Colonic mucosa (tissue), 4 donors: ENCODE measurements around the gene ATP5F1B. TPM values are rescaled to one million over a fixed set of nuclear protein-coding genes. Genes with fewer than 3 reads are reported as not detected.

Source experiments
- DNase-seq: peaks from one replicate; pipeline ENCODE4 v3.0.0-alpha.2; 2020
- H3K27ac ChIP-seq: fragments of 200-600 bp; one replicate; pipeline ENCODE4 v1.8.0; 2021
- H3K27me3 ChIP-seq: fragments of 200-600 bp; one replicate; pipeline ENCODE4 v1.8.0; 2021
- H3K36me3 ChIP-seq: fragments of 200-600 bp; one replicate; pipeline ENCODE4 v1.8.0; 2021
- H3K4me1 ChIP-seq: fragments of 200-600 bp; one replicate; pipeline ENCODE4 v1.8.0; 2021; ENCODE audit warnings: mild to moderate bottlenecking
- H3K4me3 ChIP-seq: fragments of 200-600 bp; one replicate; pipeline ENCODE4 v1.8.0; 2021
- H3K9ac ChIP-seq, 2 donors: one replicate each; pipeline ENCODE4 v1.7.0; 2013; ENCODE audit warnings: control low read depth in 2 of 2, low read depth in 2 of 2, low read length in 2 of 2
- H3K9me3 ChIP-seq: fragments of 200-600 bp; one replicate; pipeline ENCODE4 v1.8.0; 2021
- intact Hi-C: fragments of 100-400 bp; cut with DNase I; formaldehyde crosslinking; loops from one replicate; pipeline ENCODE4 v1.14.1; 2022
- total RNA-seq, 2 donors: library from RNA; stranded (reverse); fragmentation: NEBNext Ultra II Directional in 1 of 2; extraction: Animal tissue kit (Norgen Biotek cat#: 25700) in 1 of 2; gene quantifications; one replicate each; pipeline ENCODE4 v1.2.1, GENCODE V29; 2021
- TF ChIP-seq, protein P1 (sequence below): fragments of 200-600 bp; IDR thresholded peaks from one replicate; pipeline ENCODE4 v1.8.0; 2022; ENCODE audit warnings: antibody characterized with exemption, mild to moderate bottlenecking
- donor health status: healthy.
- donor health status: DM: no; HTN: no; CAD: no.
- donor health status: DM: no; HTN: no; CAD: no.

Gene ATP5F1B
- total RNA-seq, 2 donors from 2014 or later = 1,505 to 1,554 TPM

DNA sequence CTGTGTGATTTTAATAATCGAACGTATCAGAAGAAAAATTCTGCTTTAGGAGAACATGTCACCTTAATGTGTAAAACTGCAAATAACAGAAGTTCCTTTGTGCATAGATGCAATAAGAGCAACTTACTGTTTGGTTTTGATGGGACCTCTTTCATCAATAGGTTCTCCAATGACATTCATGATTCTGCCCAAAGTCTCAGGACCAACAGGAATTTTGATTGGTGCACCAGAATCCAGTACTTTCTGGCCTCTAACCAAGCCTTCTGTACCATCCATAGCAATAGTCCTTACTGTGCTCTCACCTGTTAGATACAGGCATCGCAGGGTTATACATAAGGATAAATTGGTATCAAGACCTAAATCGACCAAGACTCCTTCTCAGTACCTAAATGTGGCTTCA is 1.1 kb downstream of the ATP5F1B start:
- Histone ChIP-seq H3K4me1 (peaks cover 8% of the 10 kb centered on the region), H3K27ac (peak overlapping the region; percentile 87)

DNA sequence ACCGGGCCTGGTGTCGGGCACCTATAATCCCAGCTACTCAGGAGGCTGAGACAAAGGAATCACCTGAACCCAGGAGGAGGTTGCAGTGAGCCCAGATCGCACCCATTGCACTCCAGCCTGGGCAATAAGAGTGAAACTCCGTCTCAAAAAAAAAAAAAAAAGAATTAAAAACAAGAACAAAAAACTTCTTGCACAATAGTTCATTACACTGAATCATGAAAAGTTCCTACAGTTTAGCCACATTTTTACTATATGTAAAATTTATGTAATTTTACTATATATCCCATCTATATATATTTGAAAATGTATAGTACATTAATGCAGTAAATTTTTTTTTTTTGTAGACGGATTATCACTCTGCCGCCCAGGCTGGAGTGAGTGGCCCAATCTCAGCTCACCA is 4.6 kb downstream of the ATP5F1B start:
- no peak overlapping the region for H3K27ac ChIP-seq
- no peak overlapping the region for H3K4me3 ChIP-seq
- no peaks in the 10 kb centered on the region for H3K9me3 ChIP-seq
- TF ChIP-seq, protein P1, sequence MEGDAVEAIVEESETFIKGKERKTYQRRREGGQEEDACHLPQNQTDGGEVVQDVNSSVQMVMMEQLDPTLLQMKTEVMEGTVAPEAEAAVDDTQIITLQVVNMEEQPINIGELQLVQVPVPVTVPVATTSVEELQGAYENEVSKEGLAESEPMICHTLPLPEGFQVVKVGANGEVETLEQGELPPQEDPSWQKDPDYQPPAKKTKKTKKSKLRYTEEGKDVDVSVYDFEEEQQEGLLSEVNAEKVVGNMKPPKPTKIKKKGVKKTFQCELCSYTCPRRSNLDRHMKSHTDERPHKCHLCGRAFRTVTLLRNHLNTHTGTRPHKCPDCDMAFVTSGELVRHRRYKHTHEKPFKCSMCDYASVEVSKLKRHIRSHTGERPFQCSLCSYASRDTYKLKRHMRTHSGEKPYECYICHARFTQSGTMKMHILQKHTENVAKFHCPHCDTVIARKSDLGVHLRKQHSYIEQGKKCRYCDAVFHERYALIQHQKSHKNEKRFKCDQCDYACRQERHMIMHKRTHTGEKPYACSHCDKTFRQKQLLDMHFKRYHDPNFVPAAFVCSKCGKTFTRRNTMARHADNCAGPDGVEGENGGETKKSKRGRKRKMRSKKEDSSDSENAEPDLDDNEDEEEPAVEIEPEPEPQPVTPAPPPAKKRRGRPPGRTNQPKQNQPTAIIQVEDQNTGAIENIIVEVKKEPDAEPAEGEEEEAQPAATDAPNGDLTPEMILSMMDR = no peak
- peaks cover 22% of the 10 kb centered on the region for H3K36me3 ChIP-seq
- H3K9ac ChIP-seq = no peak overlapping the region
- H3K4me1 ChIP-seq = peaks cover 5% of the 10 kb centered on the region
- H3K27me3 ChIP-seq = no peaks in the 10 kb centered on the region
- intact Hi-C loops = loop anchor here (10.0 kb wide), 1 partner anchor 84 kb away; the partner anchor contains the start of gene NACA
- no peak for DNase-seq

More for the DNA sequence above, 1.1 kb downstream of the ATP5F1B start:
- peak overlapping the region; percentile 89 for H3K4me3 ChIP-seq
- H3K9me3 ChIP-seq = no peaks in the 10 kb centered on the region
- no peak for DNase-seq
- intact Hi-C loops = loop anchor here (10.0 kb wide), 1 partner anchor 80 kb away; the partner anchor contains the start of gene NACA
- H3K36me3 ChIP-seq = peaks cover 10% of the 10 kb centered on the region
- H3K27me3 ChIP-seq = no peaks in the 10 kb centered on the region
- TF ChIP-seq, protein P1 = no peak
- H3K9ac ChIP-seq = peak overlapping the region; percentile 96 to 100

DNA sequence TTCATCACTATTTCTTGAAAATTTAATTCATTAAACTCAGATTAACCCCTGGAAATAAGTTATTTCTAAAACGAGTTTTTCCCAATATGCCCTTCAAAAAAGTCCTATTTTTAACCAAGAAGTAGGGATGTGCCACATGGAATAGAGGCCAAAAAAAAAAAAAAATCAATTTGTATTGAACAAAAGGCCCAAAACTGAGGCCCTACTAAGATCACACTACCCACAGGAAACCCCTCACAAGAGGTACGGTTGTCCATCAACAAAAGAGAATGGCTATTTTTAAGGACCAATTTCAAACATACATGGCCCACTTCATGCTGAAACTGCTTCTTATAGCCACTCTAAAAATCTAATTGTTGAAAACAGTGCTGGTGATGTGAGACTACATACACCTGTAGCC is 8.2 kb downstream of the ATP5F1B start:
- TF ChIP-seq, protein P1 = no peak
- H3K36me3 ChIP-seq = peaks cover 22% of the 10 kb centered on the region
- no peaks in the 10 kb centered on the region for H3K27me3 ChIP-seq
- H3K9me3 ChIP-seq = no peaks in the 10 kb centered on the region
- peaks cover 11% of the 10 kb centered on the region for H3K4me1 ChIP-seq
- H3K9ac ChIP-seq = peak overlapping the region in 1 of 2 donors; percentile 85
- H3K27ac ChIP-seq = peak overlapping the region; percentile 99
- no peak for DNase-seq
- H3K4me3 ChIP-seq = no peak overlapping the region
- intact Hi-C loops = loop anchor here (5.0 kb wide), 1 partner anchor 50 kb away; the partner anchor contains the start of gene PTGES3

DNA sequence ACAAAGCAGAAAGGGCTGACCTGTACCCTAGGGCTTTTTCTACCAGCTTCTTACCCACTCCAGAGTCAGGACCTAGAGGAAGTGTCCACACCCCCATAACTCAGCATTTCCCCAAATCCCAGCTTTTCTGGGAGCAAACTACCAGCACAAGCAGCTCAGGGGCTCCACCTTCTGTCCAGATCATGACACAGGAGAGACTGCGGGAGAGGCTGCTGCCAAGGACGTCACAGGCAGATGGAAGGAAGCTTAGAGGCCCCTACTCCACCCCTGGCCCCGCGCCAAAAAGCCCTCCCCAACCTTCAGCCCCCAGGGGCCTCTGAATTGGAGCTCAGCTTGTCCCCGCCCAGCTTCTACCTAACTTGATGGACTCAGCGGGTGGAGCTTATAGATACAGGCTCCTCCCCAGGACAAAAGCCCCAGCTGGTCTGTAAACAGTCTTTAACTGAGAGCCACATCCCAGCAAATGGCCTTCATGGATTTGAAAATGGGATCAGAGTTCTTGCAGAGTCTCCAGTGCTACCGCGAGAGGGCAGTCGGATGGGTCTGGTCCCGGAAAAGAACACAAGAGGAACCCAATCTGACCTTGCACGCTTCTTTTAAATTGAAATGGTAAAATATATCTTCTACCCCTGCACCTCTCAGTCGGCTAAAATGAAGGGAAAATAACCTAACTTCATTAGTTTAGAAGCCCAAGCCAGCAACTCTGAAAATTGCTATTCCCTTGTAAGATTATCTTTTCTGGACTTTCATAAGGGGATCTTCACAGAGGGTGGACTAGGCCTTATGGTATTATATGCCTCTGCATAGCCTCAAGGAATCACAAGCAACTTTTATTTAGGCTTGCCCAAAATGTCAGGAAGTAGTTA is 8.9 kb downstream of the ATP5F1B start:
- H3K9me3 ChIP-seq = no peaks in the 10 kb centered on the region
- peak overlapping the region; percentile 79 for H3K4me3 ChIP-seq
- peaks cover 17% of the 10 kb centered on the region for H3K4me1 ChIP-seq
- H3K36me3 ChIP-seq = peaks cover 22% of the 10 kb centered on the region
- H3K27me3 ChIP-seq = no peaks in the 10 kb centered on the region
- peak overlapping the region; percentile 99 for H3K27ac ChIP-seq
- TF ChIP-seq, protein P1 = peak; percentile 43
- peak; percentile 100 for DNase-seq
- intact Hi-C loops = loop anchor here (5.0 kb wide), 1 partner anchor 50 kb away; the partner anchor contains the start of gene PTGES3
- H3K9ac ChIP-seq = peak overlapping the region; percentile 64 to 85

DNA sequence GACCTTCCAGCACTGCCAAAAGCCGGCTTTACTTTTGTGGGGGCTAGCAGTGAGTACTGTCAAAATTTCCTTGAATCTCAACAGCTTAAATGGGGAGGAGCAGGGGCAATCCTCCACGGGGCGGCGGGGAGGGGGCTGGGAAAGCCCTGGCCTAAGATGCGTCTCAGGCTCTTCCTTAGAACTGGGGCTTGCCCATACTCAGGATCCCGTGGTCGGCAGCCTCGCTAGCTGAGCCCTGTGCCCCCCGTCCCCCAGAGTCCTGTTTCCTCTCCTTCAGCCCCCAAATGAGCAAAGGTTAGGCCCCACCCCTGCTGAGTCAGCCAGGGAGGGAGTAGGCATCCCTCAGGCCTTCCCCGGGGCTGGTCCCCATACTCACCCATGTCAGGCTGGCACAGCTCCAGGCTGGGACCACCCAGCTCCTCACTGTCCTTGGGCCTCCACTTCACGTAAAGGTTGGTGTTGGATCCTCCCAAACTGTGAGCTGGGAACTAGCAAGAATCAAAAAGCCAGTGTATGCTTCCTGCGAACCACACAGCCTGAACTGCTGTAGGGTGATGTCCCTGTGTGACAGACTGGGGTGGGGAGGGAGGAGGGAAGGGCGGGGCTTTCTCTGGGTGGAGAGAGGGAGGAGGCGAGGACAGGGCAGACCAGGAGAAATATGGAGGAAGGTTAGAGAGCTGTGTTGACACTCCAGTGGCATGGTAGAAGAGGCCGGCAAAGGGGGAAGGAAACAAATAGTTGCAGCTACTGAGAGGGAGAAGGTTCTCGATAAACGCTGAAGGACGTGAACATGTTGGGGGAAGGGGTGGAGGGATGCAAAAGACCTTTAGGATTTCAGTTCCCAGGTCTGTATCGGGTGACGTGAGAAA is 9.7 kb downstream of the ATP5F1B start:
- H3K4me3 ChIP-seq = peak overlapping the region; percentile 79
- H3K9me3 ChIP-seq = no peaks in the 10 kb centered on the region
- H3K27me3 ChIP-seq = no peaks in the 10 kb centered on the region
- peaks cover 16% of the 10 kb centered on the region for H3K36me3 ChIP-seq
- intact Hi-C loops = loop anchor here (5.0 kb wide), 1 partner anchor 51 kb away; the partner anchor contains the start of gene PTGES3
- H3K27ac ChIP-seq = peak overlapping the region; percentile 99
- peak; percentile 97 for DNase-seq
- H3K9ac ChIP-seq = peak overlapping the region; percentile 85 to 96
- peaks cover 20% of the 10 kb centered on the region for H3K4me1 ChIP-seq
- TF ChIP-seq, protein P1 = no peak
